Loucy (cell line): Measurements from ENCODE around the gene ACACB.

Source experiments
- EZH2phosphoT487 ChIP-seq: fragments of 200-600 bp; IDR thresholded peaks from 2 replicates; pipeline ENCODE4 v1.6.1; 2018; ENCODE audit warnings: antibody characterized with exemption, mild to moderate bottlenecking, moderate library complexity, borderline replicate concordance
- TF ChIP-seq, protein P1 (sequence below): fragments of 200-600 bp; sonication (generic); conservative IDR thresholded peaks from 2 replicates; pipeline ENCODE4 v1.5.1; 2014; ENCODE audit warnings: mild to moderate bottlenecking, antibody characterized with exemption, low read length

DNA sequence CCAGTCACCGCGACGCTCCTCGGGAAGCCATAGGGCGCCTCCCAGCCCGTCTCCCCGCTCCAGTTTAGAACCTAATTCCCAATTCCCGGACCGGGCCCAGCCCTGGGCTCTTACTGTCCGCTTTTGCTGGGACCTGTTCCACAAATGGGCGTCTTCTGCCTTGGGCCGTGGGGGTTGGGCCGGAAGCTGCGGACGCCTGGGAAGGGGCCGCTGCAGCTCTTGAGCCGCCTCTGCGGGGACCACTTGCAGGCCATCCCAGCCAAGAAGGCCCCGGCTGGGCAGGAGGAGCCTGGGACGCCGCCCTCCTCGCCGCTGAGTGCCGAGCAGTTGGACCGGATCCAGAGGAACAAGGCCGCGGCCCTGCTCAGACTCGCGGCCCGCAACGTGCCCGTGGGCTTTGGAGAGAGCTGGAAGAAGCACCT lies 18.2 kb upstream of the ACACB start:
- TF ChIP-seq, protein P1, sequence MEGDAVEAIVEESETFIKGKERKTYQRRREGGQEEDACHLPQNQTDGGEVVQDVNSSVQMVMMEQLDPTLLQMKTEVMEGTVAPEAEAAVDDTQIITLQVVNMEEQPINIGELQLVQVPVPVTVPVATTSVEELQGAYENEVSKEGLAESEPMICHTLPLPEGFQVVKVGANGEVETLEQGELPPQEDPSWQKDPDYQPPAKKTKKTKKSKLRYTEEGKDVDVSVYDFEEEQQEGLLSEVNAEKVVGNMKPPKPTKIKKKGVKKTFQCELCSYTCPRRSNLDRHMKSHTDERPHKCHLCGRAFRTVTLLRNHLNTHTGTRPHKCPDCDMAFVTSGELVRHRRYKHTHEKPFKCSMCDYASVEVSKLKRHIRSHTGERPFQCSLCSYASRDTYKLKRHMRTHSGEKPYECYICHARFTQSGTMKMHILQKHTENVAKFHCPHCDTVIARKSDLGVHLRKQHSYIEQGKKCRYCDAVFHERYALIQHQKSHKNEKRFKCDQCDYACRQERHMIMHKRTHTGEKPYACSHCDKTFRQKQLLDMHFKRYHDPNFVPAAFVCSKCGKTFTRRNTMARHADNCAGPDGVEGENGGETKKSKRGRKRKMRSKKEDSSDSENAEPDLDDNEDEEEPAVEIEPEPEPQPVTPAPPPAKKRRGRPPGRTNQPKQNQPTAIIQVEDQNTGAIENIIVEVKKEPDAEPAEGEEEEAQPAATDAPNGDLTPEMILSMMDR: no peak
- no peak for TF ChIP-seq EZH2phosphoT487
